ENCODE data around the gene UCP1. TPM values are rescaled to one million over a fixed set of nuclear protein-coding genes. Genes with fewer than 3 reads are reported as not detected.

The UCP1 gene
- total and polyA plus RNA-seq, 2 experiments from 2014 or later = not detected

DNA sequence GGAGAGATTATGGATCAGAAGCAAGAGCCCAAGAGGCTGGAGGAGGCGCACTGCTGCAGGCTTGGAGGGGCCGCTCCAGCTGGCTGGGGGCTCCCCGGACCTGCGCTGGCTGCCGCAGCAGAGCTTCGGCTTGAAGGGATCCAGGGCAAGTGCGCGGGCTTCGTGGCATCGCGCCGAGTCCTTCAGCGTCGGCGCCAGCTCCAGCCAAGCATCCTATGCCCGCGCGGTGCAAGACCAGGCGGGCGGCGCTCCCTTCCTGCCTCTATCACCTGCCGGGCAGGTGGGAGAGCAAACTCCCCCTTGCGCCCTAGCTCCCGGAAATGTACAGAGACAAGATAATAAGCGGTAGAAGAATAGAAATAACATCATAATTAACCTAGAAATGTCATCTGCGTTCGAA is 10.5 kb upstream of the UCP1 start:
- no peak overlapping the region for H2AFZ ChIP-seq
- H3K4me3 ChIP-seq = no peak overlapping the region
- no peaks in the 10 kb centered on the region for H3K9me2 ChIP-seq (replicated peaks; ENCODE audit: insufficient read depth)
- TF ChIP-seq EZH2 (IDR thresholded peaks at IDR 0.05; ENCODE audit: borderline replicate concordance) = no peak
- no peak for TF ChIP-seq EZH2phosphoT487 (IDR thresholded peaks at IDR 0.05; ENCODE audit: low read depth, severe bottlenecking, unreplicated experiment)
- TF ChIP-seq, protein P1, sequence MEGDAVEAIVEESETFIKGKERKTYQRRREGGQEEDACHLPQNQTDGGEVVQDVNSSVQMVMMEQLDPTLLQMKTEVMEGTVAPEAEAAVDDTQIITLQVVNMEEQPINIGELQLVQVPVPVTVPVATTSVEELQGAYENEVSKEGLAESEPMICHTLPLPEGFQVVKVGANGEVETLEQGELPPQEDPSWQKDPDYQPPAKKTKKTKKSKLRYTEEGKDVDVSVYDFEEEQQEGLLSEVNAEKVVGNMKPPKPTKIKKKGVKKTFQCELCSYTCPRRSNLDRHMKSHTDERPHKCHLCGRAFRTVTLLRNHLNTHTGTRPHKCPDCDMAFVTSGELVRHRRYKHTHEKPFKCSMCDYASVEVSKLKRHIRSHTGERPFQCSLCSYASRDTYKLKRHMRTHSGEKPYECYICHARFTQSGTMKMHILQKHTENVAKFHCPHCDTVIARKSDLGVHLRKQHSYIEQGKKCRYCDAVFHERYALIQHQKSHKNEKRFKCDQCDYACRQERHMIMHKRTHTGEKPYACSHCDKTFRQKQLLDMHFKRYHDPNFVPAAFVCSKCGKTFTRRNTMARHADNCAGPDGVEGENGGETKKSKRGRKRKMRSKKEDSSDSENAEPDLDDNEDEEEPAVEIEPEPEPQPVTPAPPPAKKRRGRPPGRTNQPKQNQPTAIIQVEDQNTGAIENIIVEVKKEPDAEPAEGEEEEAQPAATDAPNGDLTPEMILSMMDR (IDR thresholded peaks at IDR 0.05; ENCODE audit: poor library complexity) = no peak
- no peak for DNase-seq (ENCODE audit: low spot score)
- H3K9me3 ChIP-seq (ENCODE audit: low read depth) = no peaks in the 10 kb centered on the region
- no peaks in the 10 kb centered on the region for H4K20me1 ChIP-seq (ENCODE audit: insufficient read depth, poor library complexity, severe bottlenecking)
- 85% methylated on average over 27 of the region's 27 CpGs for WGBS (ENCODE audit: low lambda C conversion rate, missing lambda C conversion rate)
- H3K27ac ChIP-seq = no peak overlapping the region
- no peak overlapping the region for H3K4me2 ChIP-seq
- no peaks in the 10 kb centered on the region for H3K79me2 ChIP-seq
- H3K36me3 ChIP-seq (replicated peaks; ENCODE audit: insufficient read depth, low read depth) = no peaks in the 10 kb centered on the region
- no peaks in the 10 kb centered on the region for H3K4me1 ChIP-seq (ENCODE audit: insufficient read depth)
- H3K27me3 ChIP-seq = peaks cover 18% of the 10 kb centered on the region

DNA sequence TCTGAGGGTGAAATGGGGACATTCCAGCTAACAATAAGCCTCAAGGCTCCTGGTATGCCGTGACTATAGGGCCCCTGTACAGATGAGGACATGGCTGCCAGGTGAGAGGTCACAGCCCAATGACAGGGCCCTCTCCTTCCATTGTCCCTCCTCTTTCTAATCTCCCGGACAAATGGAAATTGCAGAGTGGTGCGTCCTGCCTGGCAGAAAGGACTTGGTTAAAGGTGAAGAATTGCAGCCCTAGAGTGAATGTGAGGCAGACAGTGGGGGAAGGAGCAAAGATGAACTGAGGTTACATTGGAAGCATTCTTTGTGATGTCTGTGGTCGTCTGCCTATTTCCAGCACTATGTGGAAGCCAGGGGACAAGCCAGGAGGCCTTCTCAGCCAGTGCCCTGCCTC is 6.7 kb upstream of the UCP1 start:
- H2AFZ ChIP-seq = no peak overlapping the region
- no peaks in the 10 kb centered on the region for H4K20me1 ChIP-seq (ENCODE audit: insufficient read depth, poor library complexity, severe bottlenecking)
- H3K36me3 ChIP-seq (replicated peaks; ENCODE audit: insufficient read depth, low read depth) = no peaks in the 10 kb centered on the region
- no peak overlapping the region for H3K27ac ChIP-seq
- no peaks in the 10 kb centered on the region for H3K79me2 ChIP-seq
- no peaks in the 10 kb centered on the region for H3K9me3 ChIP-seq (ENCODE audit: low read depth)
- DNase-seq (ENCODE audit: low spot score) = no peak
- H3K4me3 ChIP-seq = no peak overlapping the region
- no peak overlapping the region for H3K4me2 ChIP-seq
- no peaks in the 10 kb centered on the region for H3K4me1 ChIP-seq (ENCODE audit: insufficient read depth)
- no peaks in the 10 kb centered on the region for H3K9me2 ChIP-seq (replicated peaks; ENCODE audit: insufficient read depth)
- peaks cover 30% of the 10 kb centered on the region for H3K27me3 ChIP-seq
- WGBS (ENCODE audit: low lambda C conversion rate, missing lambda C conversion rate) = 67% methylated on average over 4 of the region's 4 CpGs
- TF ChIP-seq EZH2 (IDR thresholded peaks at IDR 0.05; ENCODE audit: borderline replicate concordance) (no peak), EZH2phosphoT487 (IDR thresholded peaks at IDR 0.05; ENCODE audit: low read depth, severe bottlenecking, unreplicated experiment) (no peak)
- TF ChIP-seq, protein P1 (IDR thresholded peaks at IDR 0.05; ENCODE audit: poor library complexity) = no peak

DNA sequence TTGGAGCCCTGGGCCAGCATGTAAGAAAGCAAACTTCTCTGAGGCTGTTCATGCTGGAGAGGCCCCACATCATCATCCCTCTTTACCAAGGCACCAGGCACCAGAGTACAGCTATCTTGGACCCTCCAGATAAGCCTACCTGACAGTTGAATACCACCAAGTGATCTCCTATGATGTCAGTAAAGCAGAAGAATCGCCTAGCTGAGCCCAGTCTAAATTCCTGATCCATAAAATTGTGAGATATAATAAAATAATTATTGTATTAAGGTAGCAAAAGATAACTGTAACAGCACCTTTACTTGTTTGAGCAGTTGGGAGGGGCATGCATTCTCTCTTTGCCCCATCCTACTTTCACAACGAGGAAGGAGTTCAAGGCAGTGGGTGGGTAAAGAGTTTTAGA is 2.9 kb upstream of the UCP1 start:
- Histone ChIP-seq H3K4me3 (no peak overlapping the region), H4K20me1 (ENCODE audit: insufficient read depth, poor library complexity, severe bottlenecking) (no peaks in the 10 kb centered on the region), H3K27me3 (peaks cover 51% of the 10 kb centered on the region), H3K4me1 (ENCODE audit: insufficient read depth) (no peaks in the 10 kb centered on the region), H3K4me2 (no peak overlapping the region), H3K36me3 (replicated peaks; ENCODE audit: insufficient read depth, low read depth) (no peaks in the 10 kb centered on the region), H3K27ac (no peak overlapping the region), H2AFZ (no peak overlapping the region), H3K79me2 (no peaks in the 10 kb centered on the region), H3K9me2 (replicated peaks; ENCODE audit: insufficient read depth) (no peaks in the 10 kb centered on the region), H3K9me3 (ENCODE audit: low read depth) (no peaks in the 10 kb centered on the region)
- TF ChIP-seq EZH2phosphoT487 (IDR thresholded peaks at IDR 0.05; ENCODE audit: low read depth, severe bottlenecking, unreplicated experiment) (no peak), EZH2 (IDR thresholded peaks at IDR 0.05; ENCODE audit: borderline replicate concordance) (no peak)
- TF ChIP-seq, protein P1 (IDR thresholded peaks at IDR 0.05; ENCODE audit: poor library complexity) = no peak
- DNase-seq (ENCODE audit: low spot score) = no peak
- 87% methylated on average over 2 of the region's 2 CpGs for WGBS (ENCODE audit: low lambda C conversion rate, missing lambda C conversion rate)

DNA sequence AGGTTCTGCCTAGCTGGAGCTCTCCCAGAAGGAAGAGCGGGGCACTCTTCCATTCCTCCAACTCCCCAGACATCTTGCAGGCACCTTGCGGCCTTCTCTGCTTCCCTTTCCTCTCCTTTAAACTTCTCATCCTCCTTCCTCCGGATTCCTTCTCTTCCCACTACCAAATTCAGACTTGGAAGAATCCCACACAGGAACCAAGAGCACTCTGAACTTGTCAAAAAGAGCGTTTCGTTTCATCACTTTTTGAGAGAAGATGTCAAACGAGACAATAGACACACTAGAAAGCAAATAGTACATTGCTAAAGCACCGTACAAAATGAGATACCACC is 512 bp upstream of the UCP1 start:
- peak overlapping the region; percentile 97 for H3K4me2 ChIP-seq
- H4K20me1 ChIP-seq (ENCODE audit: insufficient read depth, poor library complexity, severe bottlenecking) = no peaks in the 10 kb centered on the region
- no peaks in the 10 kb centered on the region for H3K36me3 ChIP-seq (replicated peaks; ENCODE audit: insufficient read depth, low read depth)
- peaks cover 75% of the 10 kb centered on the region for H3K27me3 ChIP-seq
- H2AFZ ChIP-seq = peak overlapping the region; percentile 49
- no peaks in the 10 kb centered on the region for H3K4me1 ChIP-seq (ENCODE audit: insufficient read depth)
- no peaks in the 10 kb centered on the region for H3K9me2 ChIP-seq (replicated peaks; ENCODE audit: insufficient read depth)
- H3K4me3 ChIP-seq = peak overlapping the region; percentile 44
- WGBS (ENCODE audit: low lambda C conversion rate, missing lambda C conversion rate) = 50% methylated on average over 7 of the region's 7 CpGs
- H3K9me3 ChIP-seq (ENCODE audit: low read depth) = no peaks in the 10 kb centered on the region
- H3K79me2 ChIP-seq = no peaks in the 10 kb centered on the region
- no peak overlapping the region for H3K27ac ChIP-seq
- no peak for DNase-seq (ENCODE audit: low spot score)
- peak; percentile 53 for TF ChIP-seq EZH2 (IDR thresholded peaks at IDR 0.05; ENCODE audit: borderline replicate concordance)
- TF ChIP-seq, protein P1 (IDR thresholded peaks at IDR 0.05; ENCODE audit: poor library complexity) = no peak

Measured in hepatocyte (in vitro differentiated cells).